Activated naive CD8-positive, alpha-beta T cell treated with anti-CD3 and anti-CD28 coated beads, Interleukin-2, amount 50 U/mL, for 16 hours (primary cell): ENCODE data around the gene PPP3R2.

Experiments
- DNase-seq: peaks from one replicate; pipeline ENCODE4 v3.0.0-alpha.2; 2020; ENCODE audit warnings: low read depth, low spot score

Gene PPP3R2, protein sequence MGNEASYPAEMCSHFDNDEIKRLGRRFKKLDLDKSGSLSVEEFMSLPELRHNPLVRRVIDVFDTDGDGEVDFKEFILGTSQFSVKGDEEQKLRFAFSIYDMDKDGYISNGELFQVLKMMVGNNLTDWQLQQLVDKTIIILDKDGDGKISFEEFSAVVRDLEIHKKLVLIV

DNA sequence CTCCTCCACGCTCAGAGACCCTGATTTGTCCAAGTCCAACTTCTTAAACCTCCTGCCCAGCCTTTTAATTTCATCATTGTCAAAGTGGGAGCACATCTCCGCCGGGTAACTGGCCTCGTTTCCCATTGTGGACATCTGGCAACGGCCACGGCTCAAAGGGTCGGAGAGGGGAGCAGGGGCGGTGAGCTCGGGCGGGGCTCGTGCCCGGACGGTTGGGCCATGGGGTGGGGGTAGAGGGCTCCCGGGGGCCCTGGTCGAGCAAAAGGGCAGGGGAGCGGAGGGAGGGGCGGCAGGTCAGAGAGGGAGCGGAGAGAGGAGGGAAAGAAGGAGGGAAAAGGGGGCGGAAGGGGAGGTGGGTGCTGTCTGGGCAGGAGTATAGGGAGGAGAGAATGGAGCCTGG lies at the start of gene PPP3R2:
Gene PPP3R2 (minus strand): TSS at position 174 of the 400 bp plus-strand sequence. CDS start 48 bp downstream, at position 126.
- DNase-seq = no peak

DNA sequence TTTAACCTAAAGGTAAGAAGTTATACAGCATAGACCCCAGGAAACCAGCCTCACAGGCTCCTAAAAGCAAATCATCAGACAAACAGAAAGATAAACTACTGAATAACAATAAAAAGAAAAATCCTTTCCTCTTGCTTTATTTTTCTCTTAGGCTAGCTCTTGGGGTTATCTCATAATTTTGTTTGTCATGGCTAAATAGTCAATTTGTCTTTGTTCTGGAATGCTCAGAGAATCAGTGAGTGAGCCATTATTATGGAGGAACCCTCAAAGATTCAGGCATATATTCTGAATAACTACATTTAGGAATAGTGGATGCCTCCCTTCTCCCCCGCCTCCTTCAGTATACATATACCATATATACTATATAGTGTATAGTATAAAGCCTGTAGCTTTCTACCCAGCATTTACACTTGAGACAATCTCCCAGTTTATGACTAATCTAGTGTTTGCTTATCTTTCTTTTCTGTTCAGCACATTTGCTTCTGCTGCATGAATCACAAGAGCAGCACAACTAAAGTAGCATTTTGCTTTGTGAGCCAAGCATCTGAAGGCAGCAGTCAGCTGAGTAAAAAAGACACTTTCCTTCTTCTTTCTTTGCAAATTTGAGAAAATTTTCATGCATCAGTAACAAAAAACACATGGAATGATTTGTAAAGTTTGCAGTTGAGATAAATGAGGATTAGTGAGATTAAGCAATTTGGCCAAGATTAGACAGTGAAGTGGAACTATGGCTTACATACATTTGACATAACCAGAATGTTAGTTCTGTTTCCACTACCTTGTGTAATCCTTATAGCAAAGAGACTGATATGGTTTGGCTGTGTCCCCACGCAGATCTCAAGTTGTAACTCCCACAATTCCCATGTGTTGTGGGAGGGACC lies 45.3 kb upstream of the PPP3R2 start:
- DNase-seq = no peak

DNA sequence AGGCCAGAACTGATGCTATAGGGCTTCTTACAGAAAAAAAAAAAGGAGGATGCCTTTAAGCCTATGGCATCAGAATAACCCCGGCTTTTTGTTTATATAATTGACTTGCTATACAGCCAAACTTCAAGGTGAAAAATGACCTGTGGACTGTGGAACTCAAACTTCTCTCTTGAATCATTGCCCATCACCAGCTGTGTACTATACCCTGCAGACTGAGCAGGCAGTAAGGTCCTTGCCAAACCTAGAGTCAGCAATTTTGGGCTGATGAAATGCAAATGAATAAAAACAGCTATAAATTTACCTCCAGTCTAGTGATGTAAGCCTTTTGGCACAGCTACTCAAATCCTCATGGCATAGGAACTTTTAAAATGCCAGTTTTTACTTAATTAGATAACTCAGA lies 44.5 kb upstream of the PPP3R2 start:
- no peak for DNase-seq

DNA sequence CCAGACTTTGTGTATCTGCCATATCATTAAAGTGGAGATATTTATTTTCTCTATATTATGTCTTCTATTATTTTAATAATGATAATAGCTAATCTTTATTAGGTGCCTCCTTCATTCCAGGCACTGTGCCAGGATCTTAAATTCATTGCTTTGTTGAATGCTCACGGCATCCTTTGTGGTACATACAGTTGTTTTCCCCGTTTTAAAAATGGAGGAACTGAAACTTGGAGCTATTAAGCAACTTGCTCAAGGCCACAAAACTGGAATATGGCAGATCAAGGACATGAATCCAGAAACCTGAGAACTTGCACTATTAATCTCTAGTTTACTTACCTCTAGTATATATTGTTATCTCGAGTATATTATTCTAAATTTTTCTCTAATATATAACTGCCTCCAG lies 41.5 kb upstream of the PPP3R2 start:
- DNase-seq = no peak

DNA sequence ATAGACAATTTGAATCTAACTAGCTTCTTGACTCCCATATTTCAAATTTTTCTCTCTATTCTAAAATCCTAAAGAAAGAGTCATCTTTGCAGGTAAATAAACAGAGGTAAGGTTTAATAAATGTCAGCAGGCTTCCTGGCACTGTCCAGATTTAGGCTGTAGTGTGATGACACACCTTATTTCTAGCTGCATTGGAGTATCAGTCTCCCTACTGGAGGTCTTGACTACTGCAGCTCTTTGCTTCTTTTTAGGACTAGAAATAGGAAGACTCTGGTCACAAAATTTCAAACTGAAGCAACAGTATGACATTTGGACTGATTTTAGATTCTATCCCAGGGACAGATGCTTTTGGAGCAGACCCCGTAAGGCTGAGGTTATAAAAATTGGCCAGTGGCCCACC lies 40.7 kb upstream of the PPP3R2 start:
- no peak for DNase-seq

DNA sequence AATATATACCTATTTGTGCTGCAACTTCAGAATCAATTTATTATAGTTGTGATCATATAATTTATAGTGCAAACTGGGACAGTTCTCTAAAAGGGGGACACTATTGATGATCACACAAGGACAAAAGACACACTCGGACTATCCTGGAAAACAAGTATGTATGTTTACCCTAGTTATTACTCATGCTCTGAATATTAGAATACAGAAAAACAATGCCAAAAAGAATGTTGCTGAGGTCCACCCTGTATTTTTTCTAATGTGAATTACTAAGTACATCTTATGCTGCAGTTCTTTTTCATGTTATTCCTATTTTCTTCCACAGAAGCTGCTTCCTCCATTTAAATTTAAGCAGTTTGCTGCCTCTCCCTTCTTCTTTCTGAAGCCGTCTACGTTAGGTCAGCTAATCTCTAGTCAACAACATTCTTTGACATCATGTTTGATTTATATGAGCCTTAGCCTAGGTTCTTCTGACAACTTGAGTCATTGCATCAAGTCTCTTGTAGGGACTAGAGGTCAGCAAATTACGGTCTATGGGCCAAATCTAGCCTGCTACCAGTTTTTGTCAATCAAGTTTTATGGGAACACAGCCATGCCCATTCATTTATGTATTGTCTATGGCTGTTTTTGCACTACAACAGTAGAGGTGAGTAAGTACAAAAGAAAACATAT lies 40.1 kb upstream of the PPP3R2 start:
- no peak for DNase-seq

DNA sequence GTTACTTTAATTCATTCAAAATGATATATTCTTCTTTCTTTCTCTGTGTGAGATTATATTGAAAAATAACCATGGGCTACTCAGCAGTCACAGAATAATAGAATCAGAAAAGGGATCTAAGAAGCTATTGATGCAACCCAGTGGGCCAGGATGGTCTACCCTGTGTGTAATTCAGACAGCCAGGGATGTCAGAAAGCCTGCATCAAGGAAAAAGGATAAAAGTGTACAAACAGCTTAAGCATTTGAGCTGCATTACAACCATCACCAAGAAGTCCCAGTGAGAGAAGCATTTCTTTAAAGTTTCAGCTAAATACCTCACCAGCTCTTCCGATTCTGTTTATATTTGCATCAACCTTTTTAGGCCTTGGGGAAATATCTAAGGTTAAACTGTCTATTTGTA lies 37.8 kb upstream of the PPP3R2 start:
- no peak for DNase-seq

DNA sequence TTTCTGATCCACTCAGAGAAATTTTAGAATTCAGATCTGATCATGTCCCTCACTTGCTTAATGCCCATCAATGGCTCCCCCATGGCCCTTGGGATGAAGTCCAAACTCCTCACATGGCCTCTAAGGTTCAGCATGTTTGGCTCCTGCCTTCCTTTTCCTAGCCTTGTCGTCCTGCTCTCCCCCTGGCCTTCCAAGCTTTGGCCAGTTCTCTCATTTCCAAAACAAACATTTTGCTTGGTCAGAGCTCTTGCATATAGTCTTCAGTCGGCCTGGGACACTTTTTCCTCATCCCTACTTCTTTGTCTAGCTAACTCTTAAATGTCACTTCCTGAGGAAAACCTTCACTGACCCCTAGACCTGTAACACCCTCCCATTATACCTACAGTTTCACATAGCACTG lies 37.1 kb upstream of the PPP3R2 start:
- no peak for DNase-seq

DNA sequence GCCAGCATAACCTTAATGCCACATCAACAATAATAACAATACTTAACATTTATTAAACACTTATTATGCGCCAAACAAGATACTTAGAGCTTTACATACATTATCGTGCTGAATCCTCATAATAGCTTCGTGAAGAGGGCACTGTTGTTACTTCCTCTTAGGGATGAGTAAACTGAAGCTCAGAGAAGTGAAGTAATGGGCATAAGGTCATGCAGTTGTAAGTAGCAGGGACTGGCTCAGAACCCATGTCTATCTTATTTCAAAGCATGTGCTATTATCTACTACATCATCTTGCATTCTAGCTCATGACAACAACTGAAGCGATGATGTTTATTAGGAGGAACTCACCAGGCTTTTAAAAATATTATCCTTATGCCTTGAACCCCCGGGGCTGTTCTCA lies 34.9 kb upstream of the PPP3R2 start:
- no peak for DNase-seq

DNA sequence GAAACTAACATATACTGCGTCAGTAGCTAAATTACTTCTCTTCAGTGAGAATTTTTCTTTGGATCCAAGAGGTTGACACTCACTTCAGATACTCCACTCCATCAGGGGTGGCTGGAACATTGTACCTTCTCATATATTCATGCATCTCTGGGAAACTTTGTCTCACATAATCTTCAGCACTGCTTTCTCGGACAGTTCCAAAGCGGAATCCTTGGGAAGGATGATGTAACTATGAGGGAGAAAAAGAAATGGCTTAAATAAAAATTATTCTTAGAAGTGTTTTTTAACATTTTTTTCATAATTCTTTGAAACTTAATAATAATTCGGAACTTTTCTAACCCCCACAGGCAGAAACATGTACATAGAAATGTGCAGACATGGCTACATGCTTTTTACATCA lies 33.4 kb upstream of the PPP3R2 start:
- no peak for DNase-seq

DNA sequence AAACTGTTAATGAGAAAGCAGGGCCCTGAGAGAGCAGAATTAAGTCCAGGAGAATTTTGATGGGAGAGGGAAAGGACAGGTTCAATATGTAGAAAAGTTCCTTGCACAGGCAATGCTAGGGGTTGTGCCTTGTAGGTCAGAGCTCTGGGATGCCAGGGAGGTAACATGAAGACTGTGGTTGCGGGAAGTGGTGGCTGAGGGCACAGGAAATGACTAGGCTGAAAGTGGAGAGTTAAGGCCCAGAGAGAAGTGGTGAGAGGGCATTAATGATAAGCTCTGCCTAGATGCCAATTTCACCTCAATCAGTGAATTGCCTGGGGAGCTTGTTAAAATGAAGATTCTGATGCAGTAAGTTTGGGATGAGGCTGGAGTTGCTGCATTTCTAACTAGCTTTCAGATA lies 31.5 kb upstream of the PPP3R2 start:
- DNase-seq = no peak

GRCh38 chr9:101625876-101626275 lies 31.1 kb upstream of the PPP3R2 start:
- no peak for DNase-seq

GRCh38 chr9:101620452-101620851 lies 25.7 kb upstream of the PPP3R2 start:
- DNase-seq = no peak

- no peak for DNase-seq
Observed at GRCh38 chr9:101618698-101619097, 23.9 kb upstream of the PPP3R2 start.

GRCh38 chr9:101605547-101605946 lies 10.8 kb upstream of the PPP3R2 start:
- DNase-seq = no peak

GRCh38 chr9:101604296-101604695 lies 9.5 kb upstream of the PPP3R2 start:
- DNase-seq = no peak

- DNase-seq = no peak
Observed at GRCh38 chr9:101601904-101602765, 7.4 kb upstream of the PPP3R2 start.

GRCh38 chr9:101593345-101593744 lies 1.4 kb downstream of the PPP3R2 start:
- DNase-seq = no peak

GRCh38 chr9:101592788-101593187 lies 2.0 kb downstream of the PPP3R2 start:
- DNase-seq = no peak

GRCh38 chr9:101591787-101592446 lies 2.9 kb downstream of the PPP3R2 start:
- DNase-seq = no peak

- DNase-seq = no peak
Observed at GRCh38 chr9:101590901-101591300, 3.9 kb downstream of the PPP3R2 start.
